HEK293T (cell line): Measurements from ENCODE around the gene MAML2.

Experiments
- BHLHE40 ChIP-seq: fragments of 450-650 bp; IDR thresholded peaks from 2 replicates; pipeline ENCODE4 v1.6.1; 2016; ENCODE audit warnings: mild to moderate bottlenecking, moderate library complexity, borderline replicate concordance
- ELF4 ChIP-seq: fragments of 450-650 bp; IDR thresholded peaks from 2 replicates; pipeline ENCODE4 v1.6.1; 2017; ENCODE audit warnings: antibody characterized with exemption
- FOXA1 ChIP-seq: fragments of 450-650 bp; IDR thresholded peaks from 2 replicates; pipeline ENCODE4 v1.6.1; 2016; ENCODE audit warnings: mild to moderate bottlenecking
- FOXK2 ChIP-seq: fragments of 450-650 bp; IDR thresholded peaks from 2 replicates; pipeline ENCODE4 v1.6.1; 2016; ENCODE audit warnings: mild to moderate bottlenecking
- FOXM1 ChIP-seq: fragments of 450-650 bp; IDR thresholded peaks from 2 replicates; pipeline ENCODE4 v1.6.1; 2017; ENCODE audit warnings: mild to moderate bottlenecking, borderline replicate concordance
- HDGF ChIP-seq: fragments of 450-650 bp; IDR thresholded peaks from 2 replicates; pipeline ENCODE4 v1.6.1; 2017; ENCODE audit warnings: antibody characterized with exemption, borderline replicate concordance
- LEF1 ChIP-seq: fragments of 450-650 bp; IDR thresholded peaks from 2 replicates; pipeline ENCODE4 v1.6.1; 2017; ENCODE audit warnings: mild to moderate bottlenecking, borderline replicate concordance
- NFRKB ChIP-seq: fragments of 450-650 bp; IDR thresholded peaks from 2 replicates; pipeline ENCODE4 v1.6.1; 2016; ENCODE audit warnings: mild to moderate bottlenecking, moderate library complexity
- SP1 ChIP-seq: fragments of 450-650 bp; IDR thresholded peaks from 2 replicates; pipeline ENCODE4 v1.6.1; 2017
- SUZ12 ChIP-seq: fragments of 450-650 bp; IDR thresholded peaks from 2 replicates; pipeline ENCODE4 v1.6.1; 2016; ENCODE audit warnings: mild to moderate bottlenecking
- TARDBP ChIP-seq: fragments of 450-650 bp; IDR thresholded peaks from 2 replicates; pipeline ENCODE4 v1.6.1; 2016
- TF ChIP-seq, protein P1 (sequence below): fragments of 450-650 bp; IDR thresholded peaks from 2 replicates; pipeline ENCODE4 v1.6.1; 2016

DNA sequence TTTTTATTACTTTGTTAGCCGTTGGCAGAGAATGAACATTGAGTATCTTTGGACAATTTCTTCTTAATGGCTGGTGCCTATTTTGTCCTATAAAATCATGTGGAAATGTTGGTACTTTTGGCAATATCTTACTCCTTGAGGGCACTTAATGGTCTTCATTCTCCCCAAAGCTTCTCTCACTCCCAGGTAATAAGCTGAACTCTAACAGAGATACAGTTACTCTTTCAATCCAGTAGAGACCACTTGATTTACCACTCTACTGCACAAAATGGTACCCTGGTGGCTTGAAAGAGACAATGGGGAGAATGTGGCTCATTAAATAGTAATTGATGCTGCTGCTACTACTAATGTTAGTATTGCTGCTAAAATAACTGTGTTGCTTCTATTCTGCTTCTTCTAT, 53.0 kb downstream of the MAML2 start:
- TF ChIP-seq HDGF (no peak), SUZ12 (no peak), TARDBP (no peak), FOXM1 (no peak), FOXA1 (no peak), BHLHE40 (no peak), ELF4 (no peak), LEF1 (no peak), FOXK2 (no peak), SP1 (no peak), NFRKB (no peak)
- TF ChIP-seq, protein P1, sequence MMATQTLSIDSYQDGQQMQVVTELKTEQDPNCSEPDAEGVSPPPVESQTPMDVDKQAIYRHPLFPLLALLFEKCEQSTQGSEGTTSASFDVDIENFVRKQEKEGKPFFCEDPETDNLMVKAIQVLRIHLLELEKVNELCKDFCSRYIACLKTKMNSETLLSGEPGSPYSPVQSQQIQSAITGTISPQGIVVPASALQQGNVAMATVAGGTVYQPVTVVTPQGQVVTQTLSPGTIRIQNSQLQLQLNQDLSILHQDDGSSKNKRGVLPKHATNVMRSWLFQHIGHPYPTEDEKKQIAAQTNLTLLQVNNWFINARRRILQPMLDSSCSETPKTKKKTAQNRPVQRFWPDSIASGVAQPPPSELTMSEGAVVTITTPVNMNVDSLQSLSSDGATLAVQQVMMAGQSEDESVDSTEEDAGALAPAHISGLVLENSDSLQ: no peak
